ENCODE results near the gene GABPB1.

GABPB1 gene

GRCh38 chr15:50344006-50344464 lies 11.0 kb downstream of the GABPB1 start:
- Histone ChIP-seq H4K20me1 (ENCODE audit: insufficient read depth, low read length, poor library complexity, severe bottlenecking) (peaks cover 38% of the 10 kb centered on the region), H3K9ac (ENCODE audit: low read depth, low read length, poor library complexity, severe bottlenecking) (no peak overlapping the region), H3K4me3 (ENCODE audit: low read length, poor library complexity, severe bottlenecking) (no peak overlapping the region), H3K36me3 (ENCODE audit: insufficient read depth, low read length) (peaks cover 8% of the 10 kb centered on the region; the same call in 1 of the 2 replicates), H3K9me2 (replicated peaks; ENCODE audit: low read depth, low read length) (no peaks in the 10 kb centered on the region), H3K79me2 (ENCODE audit: insufficient read depth, low read length) (peaks cover 92% of the 10 kb centered on the region), H3F3A (ENCODE audit: low read depth) (no peaks in the 10 kb centered on the region), H3K9me3 (ENCODE audit: insufficient read depth, low read depth, low read length) (no peaks in the 10 kb centered on the region), H3K27me3 (ENCODE audit: insufficient read depth, low read length, poor library complexity, severe bottlenecking) (no peaks in the 10 kb centered on the region), H3K4me2 (ENCODE audit: low read depth, low read length, poor library complexity, severe bottlenecking) (no peak overlapping the region), H2AFZ (ENCODE audit: low read length) (no peak overlapping the region), H3K4me1 (ENCODE audit: insufficient read depth, low read length, poor library complexity, severe bottlenecking) (peaks cover 22% of the 10 kb centered on the region)
- TF ChIP-seq EZH2phosphoT487 (IDR thresholded peaks at IDR 0.05; ENCODE audit: borderline replicate concordance), result no peak
- no peak for TF ChIP-seq CTCF (conservative IDR thresholded peaks at IDR 0.05; ENCODE audit: low read length)

GRCh38 chr15:50341616-50342136 lies 13.3 kb downstream of the GABPB1 start:
- no peaks in the 10 kb centered on the region for H3F3A ChIP-seq (ENCODE audit: low read depth)
- no peaks in the 10 kb centered on the region for H3K9me2 ChIP-seq (replicated peaks; ENCODE audit: low read depth, low read length)
- H3K9me3 ChIP-seq (ENCODE audit: insufficient read depth, low read depth, low read length), result no peaks in the 10 kb centered on the region
- no peak overlapping the region for H3K4me3 ChIP-seq (ENCODE audit: low read length, poor library complexity, severe bottlenecking)
- peaks cover 14% of the 10 kb centered on the region; the same call in 1 of the 2 replicates for H3K36me3 ChIP-seq (ENCODE audit: insufficient read depth, low read length)
- H4K20me1 ChIP-seq (ENCODE audit: insufficient read depth, low read length, poor library complexity, severe bottlenecking), result peaks cover 22% of the 10 kb centered on the region
- H2AFZ ChIP-seq (ENCODE audit: low read length), result no peak overlapping the region
- no peak for TF ChIP-seq CTCF (conservative IDR thresholded peaks at IDR 0.05; ENCODE audit: low read length)
- no peak for TF ChIP-seq EZH2phosphoT487 (IDR thresholded peaks at IDR 0.05; ENCODE audit: borderline replicate concordance)
- H3K4me1 ChIP-seq (ENCODE audit: insufficient read depth, low read length, poor library complexity, severe bottlenecking), result peaks cover 11% of the 10 kb centered on the region
- no peak overlapping the region for H3K9ac ChIP-seq (ENCODE audit: low read depth, low read length, poor library complexity, severe bottlenecking)
- H3K79me2 ChIP-seq (ENCODE audit: insufficient read depth, low read length), result peaks cover 89% of the 10 kb centered on the region
- no peak overlapping the region for H3K4me2 ChIP-seq (ENCODE audit: low read depth, low read length, poor library complexity, severe bottlenecking)
- H3K27me3 ChIP-seq (ENCODE audit: insufficient read depth, low read length, poor library complexity, severe bottlenecking), result no peaks in the 10 kb centered on the region

- H3K79me2 ChIP-seq (ENCODE audit: insufficient read depth, low read length), result peaks cover 89% of the 10 kb centered on the region
These were observed 14.6 kb downstream of the GABPB1 start for GRCh38 chr15:50340416-50340815.

More at GRCh38 chr15:50340416-50340815, 14.6 kb downstream of the GABPB1 start:
- Histone ChIP-seq H3K4me3 (ENCODE audit: low read length, poor library complexity, severe bottlenecking) (no peak overlapping the region), H3F3A (ENCODE audit: low read depth) (no peaks in the 10 kb centered on the region), H4K20me1 (ENCODE audit: insufficient read depth, low read length, poor library complexity, severe bottlenecking) (peaks cover 16% of the 10 kb centered on the region), H3K9me3 (ENCODE audit: insufficient read depth, low read depth, low read length) (no peaks in the 10 kb centered on the region), H3K9ac (ENCODE audit: low read depth, low read length, poor library complexity, severe bottlenecking) (no peak overlapping the region), H3K9me2 (replicated peaks; ENCODE audit: low read depth, low read length) (no peaks in the 10 kb centered on the region), H2AFZ (ENCODE audit: low read length) (no peak overlapping the region), H3K4me1 (ENCODE audit: insufficient read depth, low read length, poor library complexity, severe bottlenecking) (peaks cover 3% of the 10 kb centered on the region), H3K4me2 (ENCODE audit: low read depth, low read length, poor library complexity, severe bottlenecking) (no peak overlapping the region), H3K27me3 (ENCODE audit: insufficient read depth, low read length, poor library complexity, severe bottlenecking) (no peaks in the 10 kb centered on the region), H3K36me3 (ENCODE audit: insufficient read depth, low read length) (peaks cover 14% of the 10 kb centered on the region; the same call in 1 of the 2 replicates)
- no peak for TF ChIP-seq EZH2phosphoT487 (IDR thresholded peaks at IDR 0.05; ENCODE audit: borderline replicate concordance)
- TF ChIP-seq CTCF (conservative IDR thresholded peaks at IDR 0.05; ENCODE audit: low read length), result no peak

Data from Loucy (cell line).